Right lobe of liver (tissue), 4 donors: ENCODE measurements around the gene HERPUD2.

Experiments
- POLR2A ChIP-seq: fragments of 450-650 bp; IDR thresholded peaks from one replicate; pipeline ENCODE4 v1.6.1; 2017; ENCODE audit warnings: antibody characterized with exemption, mild to moderate bottlenecking
- TF ChIP-seq, protein P1 (sequence below), 4 donors: fragments of 200-600 bp in 3 of 4; fragments of 450-650 bp in 1 of 4; IDR thresholded peaks; one replicate each; pipeline versions ENCODE4 v1.5.1 to v1.8.0; 2016 to 2022; ENCODE audit warnings: antibody characterized with exemption in 4 of 4, mild to moderate bottlenecking in 2 of 4
- donor health status: DM: no; HTN: no; CAD: no.
- donor health status: DM: no; HTN: no; CAD: no.
- donor health status: DM: no; HTN: yes; CAD: no.

GRCh38 chr7:35599061-35599460 is 95.9 kb downstream of the HERPUD2 start:
- no peak for TF ChIP-seq POLR2A
- TF ChIP-seq, protein P1, sequence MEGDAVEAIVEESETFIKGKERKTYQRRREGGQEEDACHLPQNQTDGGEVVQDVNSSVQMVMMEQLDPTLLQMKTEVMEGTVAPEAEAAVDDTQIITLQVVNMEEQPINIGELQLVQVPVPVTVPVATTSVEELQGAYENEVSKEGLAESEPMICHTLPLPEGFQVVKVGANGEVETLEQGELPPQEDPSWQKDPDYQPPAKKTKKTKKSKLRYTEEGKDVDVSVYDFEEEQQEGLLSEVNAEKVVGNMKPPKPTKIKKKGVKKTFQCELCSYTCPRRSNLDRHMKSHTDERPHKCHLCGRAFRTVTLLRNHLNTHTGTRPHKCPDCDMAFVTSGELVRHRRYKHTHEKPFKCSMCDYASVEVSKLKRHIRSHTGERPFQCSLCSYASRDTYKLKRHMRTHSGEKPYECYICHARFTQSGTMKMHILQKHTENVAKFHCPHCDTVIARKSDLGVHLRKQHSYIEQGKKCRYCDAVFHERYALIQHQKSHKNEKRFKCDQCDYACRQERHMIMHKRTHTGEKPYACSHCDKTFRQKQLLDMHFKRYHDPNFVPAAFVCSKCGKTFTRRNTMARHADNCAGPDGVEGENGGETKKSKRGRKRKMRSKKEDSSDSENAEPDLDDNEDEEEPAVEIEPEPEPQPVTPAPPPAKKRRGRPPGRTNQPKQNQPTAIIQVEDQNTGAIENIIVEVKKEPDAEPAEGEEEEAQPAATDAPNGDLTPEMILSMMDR (IDR thresholded peaks at IDR 0.05) = no peak
